AG08396 (cell line): ENCODE data around the gene ASCC3.
A peak's percentile ranks its signal among the peaks of the same experiment; 100 is the strongest.

Experiments
- DNase-seq: peaks from one replicate; pipeline ENCODE4 v3.0.0; 2012; ENCODE audit warnings: low spot score, mixed read lengths

ASCC3 gene

GRCh38 chr6:100491952-100492670 lies 389.0 kb downstream of the ASCC3 start:
- DNase-seq, result no peak

DNA sequence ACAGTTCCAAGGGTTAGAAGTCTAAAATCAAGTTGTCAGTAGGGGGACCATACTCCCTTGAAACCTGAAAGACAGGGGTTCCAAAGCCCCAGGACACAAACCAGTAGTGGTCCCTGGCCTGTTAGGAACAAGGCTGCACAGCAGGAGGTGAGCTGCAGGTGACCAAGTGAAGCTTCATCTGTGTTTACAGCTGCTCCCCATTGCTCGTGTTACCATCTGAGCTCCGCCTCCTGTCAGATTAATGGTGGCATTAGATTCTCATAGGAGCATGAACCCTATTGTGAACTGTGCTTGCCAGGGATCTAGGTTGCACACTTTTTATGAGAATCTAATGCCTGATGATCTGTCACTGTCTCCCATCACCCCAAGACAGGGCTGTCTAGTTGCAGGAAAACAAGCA lies 391.1 kb downstream of the ASCC3 start:
- no peak for DNase-seq

DNA sequence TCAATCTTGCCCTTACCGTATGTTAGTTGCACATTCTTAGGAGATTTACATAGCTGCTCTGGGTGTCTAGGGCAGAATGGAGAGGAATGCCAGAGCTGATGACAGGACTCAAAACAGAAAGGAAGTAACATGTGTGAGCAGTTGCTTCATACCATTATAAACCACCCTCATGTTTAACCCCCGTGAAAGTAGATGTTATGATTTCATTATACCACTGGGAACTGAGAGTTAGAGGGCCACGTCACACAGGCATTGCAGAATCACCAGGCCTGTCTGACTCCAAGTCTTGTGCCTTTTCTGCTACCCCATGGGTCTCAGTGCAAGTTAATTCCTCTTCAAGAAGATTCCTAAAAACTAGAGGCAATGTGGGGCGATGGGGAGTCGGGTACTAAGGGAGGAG lies 392.9 kb downstream of the ASCC3 start:
- DNase-seq, result no peak

DNA sequence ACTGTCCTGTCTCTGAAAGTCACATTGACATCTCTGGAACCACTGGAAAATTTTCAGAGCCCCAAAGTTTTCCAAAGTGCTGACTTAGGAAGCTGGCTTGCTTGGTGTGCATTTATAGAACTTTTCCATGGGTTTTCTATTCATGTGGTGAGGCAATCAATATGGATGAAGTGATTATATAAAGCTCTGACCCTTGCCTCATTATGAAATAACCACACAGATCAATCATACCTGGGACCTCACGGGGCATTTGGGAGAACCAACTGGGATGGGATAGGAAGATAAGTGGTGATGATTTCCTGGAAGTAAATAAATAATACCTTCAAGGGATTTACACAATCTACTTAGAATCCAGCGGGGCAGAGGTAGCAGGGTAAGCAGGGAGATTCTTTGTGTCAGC lies 393.5 kb downstream of the ASCC3 start:
- DNase-seq, result no peak

GRCh38 chr6:100485268-100485667 lies 395.9 kb downstream of the ASCC3 start:
- no peak for DNase-seq

- DNase-seq, result no peak
These were observed 396.7 kb downstream of the ASCC3 start for GRCh38 chr6:100484474-100484873.

GRCh38 chr6:100482698-100483097 lies 398.4 kb downstream of the ASCC3 start:
- no peak for DNase-seq

DNA sequence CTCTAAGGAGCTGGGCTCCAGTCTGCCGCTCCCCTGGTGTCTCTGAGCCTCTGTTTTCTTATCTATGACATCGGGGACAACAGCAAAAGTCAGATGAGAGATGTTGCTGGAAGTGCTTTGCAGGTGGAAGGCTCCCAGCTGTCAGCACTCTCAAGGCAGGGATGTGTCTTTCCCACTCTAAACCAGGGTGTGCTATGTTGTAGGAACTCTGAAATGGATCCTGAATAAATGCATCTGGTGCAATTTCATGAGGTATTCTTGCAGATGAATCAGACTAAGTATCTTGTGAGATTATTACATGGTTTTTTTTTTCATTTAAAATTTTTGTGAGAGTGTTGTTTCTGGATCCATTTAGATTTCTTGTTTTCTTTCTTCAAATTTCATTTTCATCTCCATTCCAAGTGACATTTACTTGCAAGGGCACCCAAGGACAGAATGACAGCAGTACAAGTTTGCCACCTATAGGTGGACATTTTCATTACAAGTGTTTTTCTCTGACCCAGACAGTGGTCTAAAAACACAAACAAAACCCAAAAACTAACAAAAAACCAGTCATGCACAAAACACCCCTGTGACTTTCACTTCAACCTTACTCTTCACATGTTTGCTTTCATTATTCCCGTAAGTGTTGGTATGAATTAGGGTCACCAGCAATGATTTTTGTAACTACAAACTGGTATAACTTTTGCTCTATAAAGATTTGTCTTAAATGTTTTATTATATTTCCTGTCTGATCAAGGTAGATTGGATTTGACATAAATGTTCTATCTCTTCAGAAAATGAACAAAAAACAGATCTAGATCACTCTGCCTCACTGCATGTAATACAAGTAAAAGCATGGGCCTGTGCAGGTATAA lies 401.7 kb downstream of the ASCC3 start:
- no peak for DNase-seq

GRCh38 chr6:100475554-100476320 lies 405.4 kb downstream of the ASCC3 start:
- DNase-seq, result no peak

DNA sequence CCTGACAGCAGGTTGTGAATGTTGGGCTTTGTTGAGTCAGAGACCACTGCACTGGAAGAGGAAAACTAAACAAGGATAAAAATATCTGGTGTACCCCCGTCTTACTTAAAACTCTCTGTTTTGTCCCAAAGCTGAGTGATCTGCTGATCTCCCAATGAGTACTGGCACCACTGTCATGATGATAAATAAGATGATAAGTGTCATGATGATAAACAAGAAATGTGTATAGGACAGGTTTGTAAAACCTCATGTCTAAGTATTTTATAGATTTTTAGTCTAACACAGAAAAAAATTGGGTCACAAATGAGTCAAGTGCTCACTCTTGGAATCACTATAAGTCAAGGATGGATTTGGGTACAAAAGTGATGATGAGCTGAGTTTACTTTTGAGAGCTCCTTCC lies 407.9 kb downstream of the ASCC3 start:
- DNase-seq, result no peak

DNA sequence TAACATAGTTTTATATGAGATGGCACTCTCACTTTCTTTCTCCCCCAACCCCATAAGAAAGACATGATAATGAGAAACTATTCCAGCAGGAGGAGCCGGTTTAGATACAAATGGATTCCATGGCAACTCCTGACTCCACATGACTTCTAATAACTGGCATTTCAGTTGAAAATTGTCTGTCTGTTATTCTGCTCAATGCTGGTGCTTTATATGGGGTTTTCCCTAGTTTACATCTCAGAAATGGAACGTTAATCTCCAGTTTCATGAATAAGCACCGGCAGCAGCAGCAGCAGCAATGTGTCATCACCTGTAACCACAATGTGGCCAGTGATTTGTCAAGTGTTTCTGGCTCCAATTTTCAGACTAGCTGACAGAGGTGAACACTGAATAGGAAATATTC lies 408.5 kb downstream of the ASCC3 start:
- no peak for DNase-seq

DNA sequence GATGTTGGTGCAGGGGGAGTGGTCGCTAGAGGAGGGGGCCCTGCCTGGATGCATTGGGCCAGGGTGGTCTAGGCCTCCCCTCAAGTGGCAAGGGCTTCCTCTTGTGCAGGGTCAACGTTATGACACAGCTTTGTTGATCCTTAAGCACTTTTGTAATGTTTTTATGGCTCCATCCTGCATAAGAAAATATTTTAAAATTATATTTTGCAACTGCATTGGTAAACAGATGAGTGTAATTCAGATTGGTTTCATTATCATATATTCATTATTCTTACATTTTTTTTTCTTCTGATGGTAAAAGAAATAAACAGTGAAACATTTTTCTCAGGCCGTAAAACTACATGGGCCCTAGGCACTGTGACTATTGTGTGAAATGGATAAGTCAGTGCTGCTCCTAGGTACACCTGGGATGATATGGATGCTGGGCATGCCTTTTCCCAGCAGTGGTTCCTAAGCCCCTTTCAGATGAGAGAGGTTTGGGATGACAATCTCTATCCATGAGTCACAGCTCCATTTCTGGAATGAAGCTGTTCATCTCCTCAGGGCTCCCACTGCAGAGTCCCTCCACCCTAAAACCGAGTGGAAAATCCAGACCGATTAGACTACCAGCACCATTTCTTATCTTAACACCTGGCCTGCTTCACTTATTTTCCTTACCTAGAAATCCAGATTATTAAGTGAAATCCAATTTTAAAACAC lies 410.6 kb downstream of the ASCC3 start:
- DNase-seq, result no peak

GRCh38 chr6:100469101-100469859 lies 411.8 kb downstream of the ASCC3 start:
- no peak for DNase-seq

GRCh38 chr6:100468016-100468622 lies 413.0 kb downstream of the ASCC3 start:
- DNase-seq, result no peak

- no peak for DNase-seq
These were observed 413.8 kb downstream of the ASCC3 start for GRCh38 chr6:100467129-100468015.

GRCh38 chr6:100466410-100467128 lies 414.6 kb downstream of the ASCC3 start:
- no peak for DNase-seq

DNA sequence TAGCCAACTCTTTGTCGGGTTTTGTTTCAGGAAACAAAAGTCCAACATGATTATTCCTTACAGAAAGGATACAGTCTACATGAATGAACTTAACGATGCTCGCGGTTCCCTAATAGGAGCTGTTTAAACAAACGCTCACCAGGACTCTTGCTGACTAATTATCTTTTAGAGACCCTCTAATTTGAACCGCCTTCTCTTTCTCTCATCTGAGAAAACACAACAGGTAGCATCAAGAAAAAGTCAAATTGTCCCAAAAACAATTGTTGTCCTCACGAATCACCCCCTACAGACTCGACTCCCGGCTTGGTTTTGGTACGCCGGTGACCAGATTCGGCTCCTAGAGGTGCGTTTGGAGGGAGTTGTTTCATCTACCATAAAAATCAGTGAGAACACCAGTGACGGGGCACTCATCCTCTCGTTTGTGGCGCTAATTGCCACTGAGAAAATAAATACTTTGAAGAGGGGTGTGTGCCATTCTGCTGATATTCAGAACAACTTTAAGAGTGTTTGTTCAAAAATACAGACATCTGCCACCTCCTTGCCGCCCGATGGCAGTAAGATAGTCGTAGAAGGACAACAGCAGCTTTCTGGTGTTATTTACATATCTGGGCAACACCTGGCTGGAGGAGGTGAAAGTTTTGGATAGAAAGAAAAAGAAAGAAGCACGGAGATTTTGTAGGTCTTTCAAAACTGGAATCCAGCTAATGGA lies 415.3 kb downstream of the ASCC3 start:
- DNase-seq, result no peak

- peak; percentile 53 for DNase-seq
These were observed 416.0 kb downstream of the ASCC3 start, which contains the start of gene SIM1 for GRCh38 chr6:100464903-100465700. TSS of gene SIM1 (minus strand) at chr6:100464921. CDS start at chr6:100463468, 1,453 bp downstream.
